ENCODE measurements around the gene MAPK1IP1L. TPM values are rescaled to one million over a fixed set of nuclear protein-coding genes. Genes with fewer than 3 reads are reported as not detected.

The MAPK1IP1L gene
- total and polyA plus RNA-seq, 2 of the 13 experiments (the other 11 are each of a cell fraction or from before 2014, with no cell fraction given), result 27.8 to 68.4 TPM

GRCh38 chr14:55118761-55119160 is 67.3 kb downstream of the MAPK1IP1L start:
- H3K9me3 ChIP-seq (ENCODE audit: low read length), result no peaks in the 10 kb centered on the region
- no peaks in the 10 kb centered on the region for H3K27me3 ChIP-seq (ENCODE audit: control insufficient read depth in 1 of 2, insufficient read depth in 2 of 2, low read length in 2 of 2)
- H3K4me3 ChIP-seq (replicated peaks in 1 of 3; ENCODE audit: insufficient read depth in 1 of 3, low read depth in 2 of 3, low read length in 3 of 3), result no peak overlapping the region
- DNase-seq (ENCODE audit: low spot score) (no peak), ATAC-seq (no peak), FAIRE-seq (no peak)
- TF ChIP-seq ZNF768 (CRISPR knock-in tag; IDR thresholded peaks at IDR 0.05) (no peak), FOSL1 (CRISPR knock-in tag; IDR thresholded peaks at IDR 0.05; ENCODE audit: borderline replicate concordance) (no peak), PHB2 (IDR thresholded peaks at IDR 0.05; ENCODE audit: partially characterized antibody) (no peak), DZIP1 (CRISPR knock-in tag; IDR thresholded peaks at IDR 0.05) (no peak), ZNF446 (CRISPR knock-in tag; IDR thresholded peaks at IDR 0.05) (no peak), E2F1 (CRISPR knock-in tag; IDR thresholded peaks at IDR 0.05) (no peak), ETV6 (CRISPR knock-in tag; conservative IDR thresholded peaks at IDR 0.05) (no peak), ZSCAN22 (CRISPR knock-in tag; IDR thresholded peaks at IDR 0.05) (no peak), MTA3 (CRISPR knock-in tag; IDR thresholded peaks at IDR 0.05) (no peak), ZSCAN29 (CRISPR knock-in tag; conservative IDR thresholded peaks at IDR 0.05) (no peak), ZNF33A (CRISPR knock-in tag; IDR thresholded peaks at IDR 0.05; ENCODE audit: borderline replicate concordance) (no peak), ZNF879 (CRISPR knock-in tag; IDR thresholded peaks at IDR 0.05) (no peak), KLF11 (CRISPR knock-in tag; IDR thresholded peaks at IDR 0.05) (no peak), ZBTB26 (CRISPR knock-in tag; IDR thresholded peaks at IDR 0.05; ENCODE audit: borderline replicate concordance) (no peak), SOX6 (IDR thresholded peaks at IDR 0.05) (no peak), SOX6 (CRISPR knock-in tag; IDR thresholded peaks at IDR 0.05) (no peak), ZNF784 (CRISPR knock-in tag; IDR thresholded peaks at IDR 0.05; ENCODE audit: borderline replicate concordance) (no peak), ZNF552 (CRISPR knock-in tag; IDR thresholded peaks at IDR 0.05; ENCODE audit: borderline replicate concordance) (no peak)
- H3K79me2 ChIP-seq (ENCODE audit: insufficient read depth, low read length), result no peaks in the 10 kb centered on the region
- no peaks in the 10 kb centered on the region for H3K36me3 ChIP-seq (replicated peaks in 1 of 2; ENCODE audit: control insufficient read depth in 1 of 2, insufficient read depth in 2 of 2, low read length in 2 of 2)
- intact Hi-C loops (cut with micrococcal nuclease; ENCODE audit: unreplicated experiment), result no loop called here
- ChIA-PET POLR2A (interaction anchor here (1.3 kb wide), 1 partner anchor 15 kb away, joined by 3 read pairs; no protein-coding TSS in a partner anchor), CTCF (ENCODE audit: low intra/inter-chr PET ratio, low total read pairs) (no interaction called here)
- H2AFZ ChIP-seq (ENCODE audit: low read length), result no peak overlapping the region
- no peaks in the 10 kb centered on the region for H4K20me1 ChIP-seq (ENCODE audit: insufficient read depth, low read length)
- no peak overlapping the region for H3K27ac ChIP-seq (ENCODE audit: extremely low read length, insufficient read depth, low read length)
- H3K4me1 ChIP-seq (ENCODE audit: insufficient read depth, low read length), result peaks cover 82% of the 10 kb centered on the region
- BruUV-seq (replicated peaks), result no TSS peak
- in situ Hi-C loops (cut with HindIII; ENCODE audit: extremely low pct_ligation_motif_present, low pct_unique_long_range_greater_than_20kb), result no loop called here
- 77% methylated on average over 3 of the region's 3 CpGs for WGBS (ENCODE audit: low lambda C conversion rate)
- no peak overlapping the region for H3K9ac ChIP-seq (ENCODE audit: insufficient read depth, low read depth, low read length)
- H3K4me2 ChIP-seq (ENCODE audit: low read depth, low read length), result no peak overlapping the region

Measured in HepG2 (cell line).